C4-2B (cell line): Measurements from ENCODE around the gene SLC9A6.

Experiments used
- CTCF ChIP-seq: fragments of 450-650 bp; conservative IDR thresholded peaks from 2 replicates; pipeline ENCODE4 v1.5.1; 2017; ENCODE audit warnings: mild to moderate bottlenecking
- ZFX ChIP-seq: fragments of 450-650 bp; IDR thresholded peaks from 2 replicates; pipeline ENCODE4 v1.6.1; 2017

- TF ChIP-seq CTCF (no peak), ZFX (no peak)
Observed at GRCh38 chrX:135981010-135981409, 4.2 kb upstream of the SLC9A6 start.
